HepG2 (cell line): Measurements from ENCODE around the gene BICRAL. TPM values are rescaled to one million over a fixed set of nuclear protein-coding genes. Genes with fewer than 3 reads are reported as not detected.

Experiments used
- ATF3 ChIP-seq: sonication (generic); formaldehyde crosslinking; IDR thresholded peaks from 2 replicates; pipeline ENCODE4 v1.4.0; 2020; ENCODE audit warnings: missing genetic modification reagents
- CEBPZ ChIP-seq: IDR thresholded peaks from 2 replicates; pipeline ENCODE4 v1.6.1; 2012; ENCODE audit warnings: low read length, improper control_type of control experiment
- CREB3 ChIP-seq: sonication (generic); formaldehyde crosslinking; IDR thresholded peaks from 2 replicates; pipeline ENCODE4 v1.5.0; 2020; ENCODE audit warnings: missing genetic modification reagents
- E2F1 ChIP-seq: sonication (generic); formaldehyde crosslinking; IDR thresholded peaks from 2 replicates; pipeline ENCODE4 v1.5.0; 2020; ENCODE audit warnings: missing genetic modification reagents
- KLF12 ChIP-seq: sonication (generic); formaldehyde crosslinking; IDR thresholded peaks from 2 replicates; pipeline ENCODE4 v1.4.0; 2020; ENCODE audit warnings: missing genetic modification reagents, borderline replicate concordance
- MAFF ChIP-seq: IDR thresholded peaks from 2 replicates; pipeline ENCODE4 v1.6.1; 2011; ENCODE audit warnings: low read depth, low read length, improper control_type of control experiment
- MXD4 ChIP-seq: IDR thresholded peaks from 2 replicates; pipeline ENCODE4 v1.6.1; 2016; ENCODE audit warnings: mild to moderate bottlenecking, missing biosample characterization, missing genetic modification reagents
- NFE2 ChIP-seq: sonication (generic); formaldehyde crosslinking; IDR thresholded peaks from 2 replicates; pipeline ENCODE4 v1.4.0; 2020; ENCODE audit warnings: missing genetic modification reagents
- SRSF1 ChIP-seq: fragments of 200-400 bp; formaldehyde crosslinking; optimal IDR thresholded peaks from 2 replicates; pipeline ENCODE3; 2017; ENCODE audit warnings: mild to moderate bottlenecking, low read depth, low read length, moderate library complexity
- SSRP1 ChIP-seq: IDR thresholded peaks from 2 replicates; pipeline ENCODE4 v1.6.1; 2016; ENCODE audit warnings: control low read depth
- U2AF2 ChIP-seq: fragments of 200-400 bp; formaldehyde crosslinking; IDR thresholded peaks from 2 replicates; pipeline ENCODE4 v1.6.1; 2017; ENCODE audit warnings: low read depth, mild to moderate bottlenecking, low read length
- ZBTB39 ChIP-seq: sonication (generic); formaldehyde crosslinking; IDR thresholded peaks from 2 replicates; pipeline ENCODE4 v1.5.0; 2020; ENCODE audit warnings: missing genetic modification reagents
- ZBTB44 ChIP-seq: sonication (generic); formaldehyde crosslinking; IDR thresholded peaks from 2 replicates; pipeline ENCODE4 v1.4.0; 2020; ENCODE audit warnings: missing genetic modification reagents
- ZNF121 ChIP-seq: sonication (generic); formaldehyde crosslinking; IDR thresholded peaks from 2 replicates; pipeline ENCODE4 v1.5.0; 2020; ENCODE audit warnings: mild to moderate bottlenecking, missing genetic modification reagents
- ZNF225 ChIP-seq: sonication (generic); formaldehyde crosslinking; IDR thresholded peaks from 2 replicates; pipeline ENCODE4 v1.4.0; 2020; ENCODE audit warnings: mild to moderate bottlenecking, missing genetic modification reagents
- ZNF24 ChIP-seq: fragments of 450-650 bp; IDR thresholded peaks from 2 replicates; pipeline ENCODE4 v1.6.1; 2017; ENCODE audit warnings: antibody characterized with exemption, mild to moderate bottlenecking
- ZNF569 ChIP-seq: sonication (generic); formaldehyde crosslinking; IDR thresholded peaks from 2 replicates; pipeline ENCODE4 v1.5.0; 2020; ENCODE audit warnings: mild to moderate bottlenecking, missing genetic modification reagents, moderate library complexity, borderline replicate concordance
- ZNF777 ChIP-seq: sonication (generic); formaldehyde crosslinking; IDR thresholded peaks from 2 replicates; pipeline ENCODE4 v1.4.0; 2020; ENCODE audit warnings: missing genetic modification reagents
- polyA plus RNA-seq, 8 experiments: library from polyadenylated mRNA; depleted of rRNA in 3 of 8; stranded (reverse) in 7 of 8; unstranded in 1 of 8; fragments of >200 nt; fragmentation: Illumina TruSeq in 4 of 8; extraction: Trizol in 4 of 8; gene quantifications; 2 replicates each; pipeline versions ENCODE4 v1.2.1 to v1.2.3, GENCODE V29; 2011 to 2016; ENCODE audit warnings: low read depth in 4 of 8, missing spikeins in 1 of 8, mixed read lengths in 1 of 8; ENCODE audit not compliant: insufficient read depth in 1 of 8
- total RNA-seq, 5 experiments: library from RNA; depleted of rRNA; stranded (reverse); fragments of >200 nt; fragmentation: Illumina TruSeq; extraction: Trizol; gene quantifications; 2 replicates each; pipeline ENCODE4 v1.2.3, GENCODE V29; 2016; ENCODE audit warnings: low read depth in 1 of 5

The BICRAL gene
- total and polyA plus RNA-seq, 2 of the 13 experiments (the other 11 are each of a cell fraction or from before 2014, with no cell fraction given), result 5.0 to 13.5 TPM

- TF ChIP-seq ZBTB39 (CRISPR knock-in tag), result 0 out of 2 replicates have a peak, but pooled peaks have one; percentile 18
- 0 out of 2 replicates have a peak, but pooled peaks have one; percentile 20 for TF ChIP-seq U2AF2
- peak; percentile 76 for TF ChIP-seq E2F1 (CRISPR knock-in tag)
- peak; percentile 87 for TF ChIP-seq SRSF1
- TF ChIP-seq ZBTB44 (CRISPR knock-in tag), result peak; percentile 16; the same call in 1 of the 2 replicates
- no peak for TF ChIP-seq NFE2 (CRISPR knock-in tag)
- no peak; the same call in 1 of the 2 replicates for TF ChIP-seq ZNF24
- peak; percentile 91; the same call in 1 of the 2 replicates for TF ChIP-seq ZNF225 (CRISPR knock-in tag)
- TF ChIP-seq KLF12 (CRISPR knock-in tag), result no peak; the same call in 1 of the 2 replicates
- no peak; the same call in 1 of the 2 replicates for TF ChIP-seq ZNF569 (CRISPR knock-in tag)
- TF ChIP-seq CREB3 (CRISPR knock-in tag), result peak; percentile 83; the same call in 1 of the 2 replicates
- peak; percentile 73; the same call in 1 of the 2 replicates for TF ChIP-seq ZNF777
- TF ChIP-seq SSRP1 (CRISPR knock-in tag), result no peak
- peak; percentile 81 for TF ChIP-seq MXD4
- TF ChIP-seq ZNF121 (CRISPR knock-in tag), result no peak
- TF ChIP-seq CEBPZ, result no peak
- TF ChIP-seq ATF3 (CRISPR knock-in tag), result no peak
- no peak for TF ChIP-seq MAFF
Measured at GRCh38 chr6:42783177-42783875, 1.5 kb downstream of the BICRAL start (continued).
